HG02884 (cell line): ENCODE data around the gene CCM2.

Experiments used
- ATAC-seq: cut with Tn5 transposase; IDR thresholded peaks from one replicate; pipeline ENCODE4 v1.9.1; 2021; ENCODE audit warnings: mild to moderate bottlenecking, moderate library complexity; ENCODE audit not compliant: unreplicated experiment

CCM2 gene

DNA sequence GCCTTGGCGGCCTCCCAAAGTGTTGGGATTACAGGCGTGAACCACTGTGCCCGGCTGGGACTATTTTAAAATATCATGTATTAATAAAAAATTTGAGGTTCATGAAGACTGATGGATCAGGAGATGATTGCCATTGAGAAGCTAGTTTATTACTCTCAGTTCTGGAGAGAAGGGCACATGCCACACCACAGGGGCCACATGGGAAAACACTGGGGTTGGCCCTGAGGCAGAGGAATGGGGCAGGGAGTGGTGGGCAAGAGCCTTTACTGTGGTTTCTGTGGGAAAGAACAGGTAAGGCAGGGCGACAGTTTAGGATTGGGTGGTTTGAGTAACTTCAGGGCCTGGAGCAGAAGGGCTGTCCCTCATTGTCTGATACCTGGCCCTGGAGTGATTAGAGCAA is 118.3 kb downstream of the CCM2 start:
- no peak for ATAC-seq

DNA sequence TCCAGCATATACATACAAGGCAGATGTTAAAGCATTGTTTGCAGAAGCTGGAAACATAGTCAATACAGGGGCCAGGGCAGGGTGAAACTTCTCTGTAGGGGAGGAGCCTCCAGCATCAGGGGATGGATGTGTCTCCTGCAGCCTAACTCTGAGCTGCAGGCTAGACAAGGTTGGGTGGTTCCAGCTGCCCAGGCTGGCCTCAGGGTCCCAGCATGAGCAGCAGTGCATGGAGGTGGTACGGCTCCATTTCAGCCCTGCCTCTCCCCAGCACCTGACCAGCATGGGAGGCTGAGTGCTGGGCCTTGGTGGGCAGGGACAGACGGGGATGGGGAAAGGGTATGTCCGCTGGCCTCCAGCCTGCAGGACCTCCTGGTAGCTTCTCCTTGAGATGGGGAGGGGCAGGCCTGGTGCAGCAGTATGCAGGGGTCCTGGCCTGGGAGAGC is 118.9 kb downstream of the CCM2 start:
- no peak for ATAC-seq

DNA sequence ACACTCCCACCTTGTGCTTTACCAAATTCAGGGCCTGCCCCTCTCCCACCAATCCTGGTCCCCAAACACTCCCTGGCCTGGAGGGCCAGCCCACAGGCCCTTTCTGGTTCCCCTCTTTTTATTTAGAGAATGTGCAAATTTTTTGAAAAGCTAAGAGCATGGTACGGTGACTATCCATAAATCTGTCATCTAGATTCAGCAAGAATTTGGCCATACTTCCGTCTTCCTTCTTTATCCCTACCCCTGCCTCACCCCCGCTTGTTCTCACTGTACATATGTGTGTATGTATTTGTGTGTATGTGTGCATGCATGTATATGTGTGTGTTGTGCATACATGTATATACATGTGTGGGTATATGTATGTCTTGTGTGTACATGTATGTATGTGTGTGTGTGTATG is 119.5 kb downstream of the CCM2 start:
- ATAC-seq: no peak

DNA sequence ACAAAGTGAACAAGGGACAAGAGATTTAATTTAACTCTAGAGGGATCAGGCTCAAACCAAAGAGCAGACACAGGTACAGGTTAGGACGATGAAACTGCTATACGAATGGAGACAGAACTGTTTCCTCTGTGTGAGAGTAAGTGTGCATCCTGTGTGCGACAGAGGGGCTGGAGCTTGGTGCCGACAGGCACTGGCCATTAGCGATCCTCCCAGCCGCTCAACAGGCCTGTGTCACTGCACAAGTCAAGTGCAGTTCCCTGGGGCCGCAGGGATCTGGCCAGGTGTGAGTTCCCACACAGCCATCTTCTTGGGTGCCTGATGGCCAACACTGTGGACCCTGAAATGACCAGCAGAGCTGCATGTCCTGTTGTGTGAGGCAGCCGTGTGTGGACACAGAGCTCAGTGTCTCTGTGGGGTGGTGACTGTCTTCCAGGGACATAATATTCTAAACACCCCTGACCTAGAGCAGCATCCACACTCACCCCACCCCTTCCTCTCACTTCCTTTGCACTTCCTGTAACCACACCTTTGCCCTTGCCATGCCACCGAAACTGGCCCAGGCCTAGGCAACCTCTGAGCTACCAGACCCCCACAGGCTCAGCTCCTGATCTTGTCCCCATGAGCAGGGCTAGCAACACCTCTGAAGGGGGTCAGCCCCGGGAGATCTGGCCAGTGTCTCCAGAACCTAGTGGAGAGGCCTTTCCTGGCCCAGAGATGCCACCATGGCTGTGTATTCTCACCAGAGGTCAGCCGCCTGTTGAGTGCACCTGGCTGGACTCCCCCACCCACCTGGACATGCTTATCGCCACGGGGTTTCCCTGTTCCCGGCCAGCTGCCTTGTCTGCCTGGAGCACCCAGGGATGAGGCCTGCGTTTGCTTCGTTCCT is 123.2 kb downstream of the CCM2 start:
- no peak for ATAC-seq

DNA sequence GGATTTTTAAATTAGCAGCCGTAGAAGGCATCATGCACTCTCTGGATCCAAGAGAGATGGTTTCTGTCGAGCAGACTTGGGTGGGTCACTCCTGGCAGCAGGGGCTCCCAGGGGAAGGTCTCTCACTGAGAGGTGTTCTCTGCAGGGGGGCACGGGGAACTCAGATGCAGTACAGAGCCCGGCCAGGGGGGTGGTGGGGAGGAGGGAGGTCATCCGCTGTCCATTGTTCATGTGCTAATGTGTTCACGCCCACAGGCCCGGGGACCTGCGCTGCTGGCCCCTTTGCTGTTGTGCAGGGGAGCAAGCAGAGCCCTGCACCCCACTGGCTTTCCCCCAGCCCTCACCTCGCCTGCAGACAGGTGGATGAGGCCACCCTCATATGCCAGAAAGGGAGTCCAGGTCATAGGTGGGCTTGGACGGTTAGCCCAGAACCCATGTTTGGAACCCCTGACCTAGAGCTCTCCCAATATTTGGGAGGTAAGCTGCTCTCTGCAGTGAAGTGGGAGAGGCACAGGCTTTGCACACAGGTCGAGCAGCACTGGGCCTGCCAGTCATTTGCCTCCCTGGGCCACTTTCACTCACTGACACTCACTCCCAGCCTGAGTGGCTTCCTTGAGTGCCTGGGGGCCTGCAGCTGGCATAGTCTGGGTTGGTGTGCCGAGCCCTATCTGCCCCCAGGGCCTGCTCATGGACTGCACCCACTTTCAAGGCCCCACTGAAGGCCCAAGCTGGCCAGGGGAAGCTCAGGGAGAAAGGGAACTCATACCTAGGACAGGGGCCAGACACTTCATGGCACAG is 124.1 kb downstream of the CCM2 start:
- ATAC-seq: no peak

DNA sequence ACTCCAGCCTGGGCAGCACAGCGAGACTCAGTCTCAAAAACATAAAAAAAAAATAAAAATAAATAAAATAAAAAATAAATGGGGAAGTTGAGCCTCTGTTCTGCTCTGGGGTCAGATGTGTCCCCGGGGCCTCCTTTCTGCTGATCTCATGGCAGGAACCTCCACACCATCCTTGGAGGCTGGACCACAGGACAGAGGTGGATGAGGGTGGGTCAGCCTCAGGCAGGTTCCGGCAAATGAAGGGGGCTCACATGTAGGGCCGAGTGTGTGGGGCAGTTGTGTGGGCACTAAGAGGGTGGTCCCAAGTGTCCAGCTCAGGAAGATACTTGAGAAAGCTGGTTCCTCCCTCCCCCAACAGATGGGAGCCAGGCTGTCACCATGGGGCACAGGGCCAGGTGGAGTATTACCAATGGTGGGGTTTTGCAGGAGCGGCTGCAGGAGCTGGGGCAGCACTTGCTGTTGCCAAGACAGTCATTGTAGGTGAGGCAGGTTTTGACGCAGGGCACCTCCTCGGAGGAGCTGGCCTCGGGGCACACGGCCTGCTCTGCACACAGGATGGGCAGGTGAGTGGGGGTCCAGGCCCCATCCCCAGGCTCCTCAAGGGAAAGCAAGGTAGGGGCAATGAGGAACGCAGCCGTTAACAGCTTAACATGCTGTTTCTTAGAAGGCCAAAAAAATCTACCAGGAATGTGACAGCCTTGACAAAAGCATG is 125.3 kb downstream of the CCM2 start:
- no peak for ATAC-seq
